Mesendoderm (in vitro differentiated cells): Measurements from ENCODE around the gene KIF17. TPM values are rescaled to one million over a fixed set of nuclear protein-coding genes. Genes with fewer than 3 reads are reported as not detected.
A peak's percentile ranks its signal among the peaks of the same experiment; 100 is the strongest.

Experiments used
- DNase-seq: peaks from one replicate; pipeline ENCODE4 v3.0.0; 2013
- H2AK5ac ChIP-seq: 2 replicates; pipeline ENCODE4 v1.6.1; 2013; ENCODE audit warnings: low read length, inconsistent platforms
- H2BK120ac ChIP-seq: 2 replicates; pipeline ENCODE4 v1.6.1; 2013; ENCODE audit warnings: low read depth, mild to moderate bottlenecking, low read length, moderate library complexity, mixed read lengths
- H2BK15ac ChIP-seq: replicated peaks from 2 replicates; pipeline ENCODE4 v1.6.1; 2013; ENCODE audit warnings: low read depth, mild to moderate bottlenecking, moderate library complexity
- H2BK5ac ChIP-seq: 2 replicates; pipeline ENCODE4 v1.6.1; 2013; ENCODE audit warnings: low read length, inconsistent platforms
- H3K18ac ChIP-seq: 2 replicates; pipeline ENCODE4 v1.6.1; 2013; ENCODE audit warnings: mild to moderate bottlenecking, low read length, mixed read lengths
- H3K23ac ChIP-seq: one replicate; pipeline ENCODE4 v1.6.1; 2013; ENCODE audit warnings: low read length
- H3K27ac ChIP-seq: 2 replicates; pipeline ENCODE4 v1.5.1; 2013; ENCODE audit warnings: low read depth, mild to moderate bottlenecking, inconsistent platforms, low read length, moderate library complexity
- H3K27me3 ChIP-seq: 2 replicates; pipeline ENCODE4 v1.6.1; 2013; ENCODE audit warnings: low read length, control low read depth, mild to moderate bottlenecking, inconsistent platforms; ENCODE audit not compliant: insufficient read depth, poor library complexity
- H3K36me3 ChIP-seq: 2 replicates; pipeline ENCODE4 v1.6.1; 2013; ENCODE audit warnings: low read length, inconsistent platforms; ENCODE audit not compliant: control insufficient read depth, insufficient read depth
- H3K4ac ChIP-seq: one replicate; pipeline ENCODE4 v1.6.1; 2013; ENCODE audit warnings: low read depth, mild to moderate bottlenecking, low read length, moderate library complexity
- H3K4me1 ChIP-seq: 2 replicates; pipeline ENCODE4 v1.6.1; 2013; ENCODE audit warnings: low read depth, low read length, inconsistent platforms; ENCODE audit not compliant: control insufficient read depth
- H3K4me2 ChIP-seq: 2 replicates; pipeline ENCODE4 v1.6.1; 2013; ENCODE audit warnings: low read length
- H3K4me3 ChIP-seq: 2 replicates; pipeline ENCODE4 v1.5.1; 2013; ENCODE audit warnings: mild to moderate bottlenecking, low read length
- H3K56ac ChIP-seq: one replicate; pipeline ENCODE4 v1.6.1; 2013; ENCODE audit warnings: low read length
- H3K79me1 ChIP-seq: 2 replicates; pipeline ENCODE4 v1.6.1; 2013; ENCODE audit warnings: low read length, inconsistent platforms
- H3K79me2 ChIP-seq: 2 replicates; pipeline ENCODE4 v1.6.1; 2013; ENCODE audit warnings: mild to moderate bottlenecking, low read length; ENCODE audit not compliant: control insufficient read depth, insufficient read depth
- H3K9ac ChIP-seq: 2 replicates; pipeline ENCODE4 v1.6.1; 2013; ENCODE audit warnings: low read length, inconsistent platforms
- H4K5ac ChIP-seq: one replicate; pipeline ENCODE4 v1.6.1; 2013; ENCODE audit warnings: low read length
- H4K8ac ChIP-seq: one replicate; pipeline ENCODE4 v1.6.1; 2013; ENCODE audit warnings: low read depth, mild to moderate bottlenecking, control low read depth, low read length, moderate library complexity
- WGBS: extraction: QIAGEN DNeasy Blood & Tissue Kit; methylation state at CpG from one replicate; pipeline ENCODE4 v1.1.7; 2013; ENCODE audit warnings: low lambda C conversion rate, missing lambda C conversion rate; ENCODE audit not compliant: insufficient coverage; ENCODE audit errors: extremely low coverage; 5-methylcytosine and 5-hydroxymethylcytosine counted together
- polyA plus RNA-seq, 2 experiments: library from polyadenylated mRNA; stranded (reverse); fragments of 200-250 nt; gene quantifications; one replicate each; pipeline ENCODE4 v1.2.3, GENCODE V29; 2013

Gene KIF17
- polyA plus RNA-seq (2013, experiment 1 of 2): 2.7 TPM
- 2.1 TPM for polyA plus RNA-seq (2013, experiment 2 of 2)

DNA sequence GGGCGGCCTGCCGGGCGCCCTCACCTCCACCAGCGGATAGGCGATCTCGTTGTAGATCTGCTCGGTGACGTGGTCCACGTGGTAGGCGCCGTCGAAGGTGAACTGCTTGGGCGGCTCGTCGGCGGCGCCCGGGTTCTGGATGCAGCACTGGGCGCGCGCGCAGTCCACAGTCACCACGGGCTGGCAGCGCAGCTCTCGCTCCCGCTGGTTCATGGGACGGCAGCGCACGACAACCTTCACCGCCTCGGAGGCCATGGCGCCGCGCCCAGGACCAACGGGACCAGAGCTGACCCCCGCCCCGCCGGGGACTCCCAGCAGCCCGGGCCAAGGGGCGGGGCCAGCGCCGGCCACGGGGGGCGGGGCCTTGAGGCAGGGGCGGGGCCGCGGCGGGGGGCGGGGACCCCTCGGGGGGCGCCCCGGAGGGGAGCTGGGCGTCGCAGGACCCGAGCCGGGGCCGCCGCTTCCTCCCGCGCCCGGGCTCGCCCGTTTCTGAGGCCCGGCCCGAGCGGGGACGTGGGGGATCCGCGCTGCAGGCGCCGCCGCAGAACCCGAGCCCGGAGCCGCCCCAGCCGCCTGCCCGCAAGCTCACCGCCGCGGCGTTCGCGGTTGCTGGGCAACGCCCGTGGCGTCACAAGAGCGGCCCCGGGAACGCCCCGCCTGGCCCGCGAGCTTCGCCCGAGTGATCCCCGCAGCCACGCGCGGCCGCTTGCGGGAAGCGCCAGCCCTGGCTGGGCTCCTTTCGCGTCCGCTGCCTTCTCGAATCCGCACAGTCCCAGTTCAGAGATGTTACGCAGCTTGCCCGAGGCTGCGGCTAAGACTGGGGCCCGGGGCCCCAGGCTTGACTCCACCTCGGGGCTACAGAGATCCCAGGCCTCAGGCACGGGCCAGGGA, at the start of gene KIF17:
Gene KIF17, minus strand, starts transcription at position 556 of the 891 bp plus-strand sequence. Its CDS starts 301 bp downstream, at position 255.
- Histone ChIP-seq H3K79me1 (no peaks in the 10 kb centered on the region), H3K4ac (no peak within 1 kb of the TSS), H3K79me2 (no peaks in the 10 kb centered on the region), H2BK120ac (no peak within 1 kb of the TSS), H3K23ac (no peak within 1 kb of the TSS), H4K8ac (no peak within 1 kb of the TSS), H3K36me3 (no peaks in the 10 kb centered on the region), H2BK15ac (no peak within 1 kb of the TSS), H2AK5ac (no peak within 1 kb of the TSS), H3K27me3 (no peaks in the 10 kb centered on the region), H3K18ac (no peak within 1 kb of the TSS), H2BK5ac (no peak within 1 kb of the TSS), H4K5ac (no peak within 1 kb of the TSS), H3K4me3 (peak within 1 kb of the TSS; percentile 19), H3K56ac (peak within 1 kb of the TSS; percentile 82), H3K27ac (no peak within 1 kb of the TSS), H3K4me1 (no peaks in the 10 kb centered on the region), H3K9ac (peak within 1 kb of the TSS; percentile 53), H3K4me2 (peak within 1 kb of the TSS; percentile 67)
- peak; percentile 76 for DNase-seq
- WGBS: no CpG with 5 or more reads among the region's 112 CpGs

DNA sequence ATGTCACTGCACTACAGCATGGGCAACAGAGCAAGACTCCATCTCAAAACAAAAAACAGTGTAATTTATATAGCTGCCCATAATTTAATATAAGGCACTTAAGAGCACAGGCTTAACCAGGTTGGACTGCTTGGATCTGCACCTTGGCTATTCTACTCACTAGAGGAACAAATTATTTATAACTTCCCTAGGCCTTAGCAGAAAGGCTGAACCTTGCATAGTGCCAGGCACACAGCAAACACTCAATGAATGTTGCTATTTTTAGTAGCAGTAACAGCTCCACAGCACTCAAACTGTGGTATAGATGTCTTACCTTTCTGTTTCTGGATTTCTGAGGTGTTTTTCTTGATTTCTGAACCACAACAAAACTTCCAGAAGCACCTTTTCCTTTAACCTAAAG, 49.5 kb upstream of the KIF17 start:
- Histone ChIP-seq H3K27me3 (no peaks in the 10 kb centered on the region), H3K56ac (no peak overlapping the region), H2BK15ac (no peak overlapping the region), H3K4ac (no peak overlapping the region), H3K4me1 (no peaks in the 10 kb centered on the region), H3K18ac (no peak overlapping the region), H3K27ac (no peak overlapping the region), H3K79me2 (no peaks in the 10 kb centered on the region), H3K4me3 (no peak overlapping the region), H4K8ac (no peak overlapping the region), H2AK5ac (no peak overlapping the region), H3K79me1 (no peaks in the 10 kb centered on the region), H2BK120ac (no peak overlapping the region), H3K4me2 (no peak overlapping the region), H4K5ac (no peak overlapping the region), H3K9ac (no peak overlapping the region), H3K36me3 (peaks cover 2% of the 10 kb centered on the region), H2BK5ac (no peak overlapping the region), H3K23ac (no peak overlapping the region)
- DNase-seq: no peak

DNA sequence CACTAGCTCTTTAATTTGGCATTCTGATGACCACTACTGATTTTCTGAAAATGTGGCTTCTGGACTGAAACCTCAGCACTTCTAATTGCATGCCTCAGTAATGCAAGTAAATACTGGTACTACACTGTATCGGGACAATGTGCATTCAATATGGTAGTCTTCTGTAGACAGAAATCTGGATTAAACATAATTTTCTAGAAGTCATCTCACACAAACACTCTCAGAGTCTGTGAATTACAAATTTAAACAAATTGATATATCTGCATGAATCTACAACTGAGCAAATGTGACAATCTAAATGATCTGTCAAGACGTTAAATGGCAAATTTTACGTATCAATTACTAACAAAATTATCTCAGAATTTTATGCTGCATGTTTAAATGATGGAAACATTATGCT, 45.6 kb upstream of the KIF17 start:
- Histone ChIP-seq H3K9ac (no peak overlapping the region), H3K27ac (no peak overlapping the region), H3K79me1 (no peaks in the 10 kb centered on the region), H3K27me3 (no peaks in the 10 kb centered on the region), H2AK5ac (no peak overlapping the region), H3K23ac (no peak overlapping the region), H2BK15ac (no peak overlapping the region), H3K56ac (no peak overlapping the region), H2BK120ac (no peak overlapping the region), H3K36me3 (peaks cover 6% of the 10 kb centered on the region), H3K4ac (no peak overlapping the region), H3K4me3 (no peak overlapping the region), H3K4me1 (no peaks in the 10 kb centered on the region), H3K79me2 (no peaks in the 10 kb centered on the region), H4K5ac (no peak overlapping the region), H3K4me2 (no peak overlapping the region), H4K8ac (no peak overlapping the region), H2BK5ac (no peak overlapping the region), H3K18ac (no peak overlapping the region)
- WGBS: no CpG with 5 or more reads among the region's 3 CpGs
- DNase-seq: no peak

DNA sequence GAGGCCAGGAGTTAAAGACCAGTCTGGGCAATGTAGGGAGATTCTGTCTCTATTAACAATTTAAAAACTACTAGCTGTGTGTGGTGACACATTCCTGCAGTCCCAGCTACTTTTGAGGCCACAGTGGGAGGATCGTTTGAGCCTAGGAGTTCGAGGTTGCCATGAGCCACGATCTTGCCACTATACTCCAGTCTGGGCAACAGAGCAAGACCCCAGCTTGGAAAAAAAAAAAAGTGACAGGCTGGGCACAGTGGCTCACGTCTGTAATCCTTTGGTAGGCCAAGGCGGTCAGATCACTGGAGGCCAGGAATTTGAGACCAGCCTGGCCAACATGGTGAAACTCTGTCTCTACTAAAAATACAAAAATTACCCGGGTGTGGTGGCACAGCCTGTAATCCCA, 42.5 kb upstream of the KIF17 start:
- no peak for DNase-seq
- WGBS: no CpG with 5 or more reads among the region's 6 CpGs
- Histone ChIP-seq H3K79me1 (no peaks in the 10 kb centered on the region), H3K36me3 (peaks cover 8% of the 10 kb centered on the region), H4K5ac (no peak overlapping the region), H2BK5ac (no peak overlapping the region), H3K18ac (no peak overlapping the region), H3K27me3 (no peaks in the 10 kb centered on the region), H3K4me1 (no peaks in the 10 kb centered on the region), H3K4me2 (no peak overlapping the region), H3K79me2 (no peaks in the 10 kb centered on the region), H2AK5ac (no peak overlapping the region), H3K23ac (no peak overlapping the region), H3K4ac (no peak overlapping the region), H3K9ac (no peak overlapping the region), H3K27ac (no peak overlapping the region), H2BK15ac (no peak overlapping the region), H3K56ac (no peak overlapping the region), H3K4me3 (no peak overlapping the region), H2BK120ac (no peak overlapping the region), H4K8ac (no peak overlapping the region)

DNA sequence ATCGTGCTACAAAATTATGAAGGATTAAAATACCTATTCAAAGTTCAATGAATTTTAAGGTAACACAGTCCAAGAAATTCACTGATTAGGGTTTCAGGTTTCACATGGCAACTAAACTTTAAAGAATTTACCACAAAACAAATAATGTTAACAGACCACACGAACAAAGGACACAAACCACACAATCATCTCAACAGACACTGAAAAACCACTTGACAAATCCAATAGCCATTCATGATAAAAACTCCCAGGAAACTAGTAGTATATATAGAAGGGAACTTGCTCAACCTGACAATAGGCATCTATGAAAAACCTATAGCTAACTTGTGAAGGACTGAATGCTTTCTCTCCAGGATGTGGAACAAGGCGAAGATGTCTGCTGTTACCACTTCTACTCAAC, 35.8 kb upstream of the KIF17 start:
- H3K56ac ChIP-seq: no peak overlapping the region
- H3K79me1 ChIP-seq: no peaks in the 10 kb centered on the region
- no peak overlapping the region for H3K23ac ChIP-seq
- H4K5ac ChIP-seq: no peak overlapping the region
- H3K79me2 ChIP-seq: no peaks in the 10 kb centered on the region
- no peak overlapping the region for H2BK5ac ChIP-seq
- no peak overlapping the region for H3K4me3 ChIP-seq
- H3K4me2 ChIP-seq: no peak overlapping the region
- no peak overlapping the region for H2BK15ac ChIP-seq
- no peaks in the 10 kb centered on the region for H3K4me1 ChIP-seq
- H4K8ac ChIP-seq: no peak overlapping the region
- H3K27ac ChIP-seq: no peak overlapping the region
- H2BK120ac ChIP-seq: no peak overlapping the region
- WGBS: no CpG with 5 or more reads among the region's 3 CpGs
- no peaks in the 10 kb centered on the region for H3K27me3 ChIP-seq
- H3K4ac ChIP-seq: no peak overlapping the region
- DNase-seq: no peak
- H2AK5ac ChIP-seq: no peak overlapping the region
- no peak overlapping the region for H3K18ac ChIP-seq
- peaks cover 3% of the 10 kb centered on the region for H3K36me3 ChIP-seq
- H3K9ac ChIP-seq: no peak overlapping the region
